ENCODE results near the gene OR52B4. TPM values are rescaled to one million over a fixed set of nuclear protein-coding genes. Genes with fewer than 3 reads are reported as not detected.
A peak's percentile ranks its signal among the peaks of the same experiment; 100 is the strongest.
"Not testable (repeated sequence)": the region's sequence is repeated elsewhere in the genome, so short reads cannot be mapped to it uniquely, and the experiment has no call there.

OR52B4 gene
- not detected in 2 replicates for polyA plus RNA-seq (2013)

DNA sequence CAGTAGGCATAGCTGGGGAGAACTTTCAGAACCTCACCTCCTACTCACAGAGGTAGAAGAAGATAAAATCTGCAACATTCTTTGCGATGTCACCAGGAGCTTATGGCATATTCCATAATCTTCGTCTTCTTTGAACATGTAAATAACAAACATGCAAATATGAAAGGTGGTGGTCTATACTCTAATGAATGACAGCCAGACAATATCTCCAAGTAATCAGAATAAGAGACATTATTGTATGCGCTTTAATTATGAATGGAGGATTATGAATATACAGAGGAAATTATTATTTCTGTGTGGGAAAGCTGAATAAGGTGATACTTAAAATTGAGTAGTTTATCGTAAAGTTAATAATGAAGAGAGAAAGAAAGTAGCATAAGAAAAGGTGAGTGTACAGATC lies at the start of gene OR52B4:
OR52B4 (minus strand) TSS at position 101 of the 400 bp plus-strand sequence; CDS start at position 10, 91 bp downstream.
- Histone ChIP-seq H3K4me1 (ENCODE audit: control insufficient read depth in 1 of 2, insufficient read depth in 2 of 2, low read length in 2 of 2) (no peaks in the 10 kb centered on the region), H3K79me2 (ENCODE audit: control insufficient read depth, insufficient read depth, low read length, poor library complexity) (no peaks in the 10 kb centered on the region), H3K4me2 (ENCODE audit: low read length) (no peak within 1 kb of the TSS), H3K27me3 (ENCODE audit: insufficient read depth, low read length) (no peaks in the 10 kb centered on the region), H3K18ac (ENCODE audit: low read length) (no peak within 1 kb of the TSS), H3K79me1 (ENCODE audit: low read length) (no peaks in the 10 kb centered on the region), H4K91ac (ENCODE audit: low read depth, low read length) (no peak within 1 kb of the TSS), H3K27ac (ENCODE audit: low read depth, low read length) (no peak within 1 kb of the TSS), H3K9ac (ENCODE audit: low read length) (no peak within 1 kb of the TSS), H2AK5ac (ENCODE audit: low read length) (no peak within 1 kb of the TSS), H2BK12ac (ENCODE audit: low read length) (no peak within 1 kb of the TSS), H4K8ac (ENCODE audit: low read depth, low read length) (no peak within 1 kb of the TSS), H4K12ac (ENCODE audit: low read depth, low read length) (no peak within 1 kb of the TSS), H3K23ac (ENCODE audit: low read length) (no peak within 1 kb of the TSS), H2BK120ac (ENCODE audit: insufficient read depth, low read length, poor library complexity) (no peak within 1 kb of the TSS), H3K36me3 (ENCODE audit: control insufficient read depth in 1 of 2, insufficient read depth in 2 of 2, low read length in 2 of 2) (no peaks in the 10 kb centered on the region), H2AFZ (ENCODE audit: insufficient read depth, low read length, poor library complexity) (no peak within 1 kb of the TSS), H3K14ac (ENCODE audit: low read length) (no peak within 1 kb of the TSS), H3K9me3 (ENCODE audit: insufficient read depth, low read depth, low read length) (no peaks in the 10 kb centered on the region), H2BK5ac (ENCODE audit: low read depth, low read length, poor library complexity) (no peak within 1 kb of the TSS), H3K4me3 (ENCODE audit: low read depth, low read length) (no peak within 1 kb of the TSS), H3K4ac (ENCODE audit: low read depth, low read length) (no peak within 1 kb of the TSS)
- WGBS (ENCODE audit: extremely low coverage, insufficient coverage, insufficient read length), result 100% methylated on average over 1 of the region's 4 CpGs
- no peak for DNase-seq

GRCh38 chr11:4416816-4417215 lies 48.6 kb upstream of the OR52B4 start:
- Histone ChIP-seq H4K12ac (ENCODE audit: low read depth, low read length) (no peak overlapping the region), H4K8ac (ENCODE audit: low read depth, low read length) (no peak overlapping the region), H2BK12ac (ENCODE audit: low read length) (no peak overlapping the region), H3K9me3 (ENCODE audit: insufficient read depth, low read depth, low read length) (no peaks in the 10 kb centered on the region), H3K9ac (ENCODE audit: low read length) (no peak overlapping the region), H3K36me3 (ENCODE audit: control insufficient read depth in 1 of 2, insufficient read depth in 2 of 2, low read length in 2 of 2) (no peaks in the 10 kb centered on the region), H3K4me1 (ENCODE audit: control insufficient read depth in 1 of 2, insufficient read depth in 2 of 2, low read length in 2 of 2) (no peaks in the 10 kb centered on the region), H3K18ac (ENCODE audit: low read length) (no peak overlapping the region), H3K79me1 (ENCODE audit: low read length) (no peaks in the 10 kb centered on the region), H3K27me3 (ENCODE audit: insufficient read depth, low read length) (no peaks in the 10 kb centered on the region), H3K4me2 (ENCODE audit: low read length) (no peak overlapping the region), H2AK5ac (ENCODE audit: low read length) (no peak overlapping the region), H2BK120ac (ENCODE audit: insufficient read depth, low read length, poor library complexity) (no peak overlapping the region), H2AFZ (ENCODE audit: insufficient read depth, low read length, poor library complexity) (no peak overlapping the region), H2BK5ac (ENCODE audit: low read depth, low read length, poor library complexity) (no peak overlapping the region), H3K4me3 (ENCODE audit: low read depth, low read length) (no peak overlapping the region), H3K14ac (ENCODE audit: low read length) (no peak overlapping the region), H3K27ac (ENCODE audit: low read depth, low read length) (no peak overlapping the region), H3K4ac (ENCODE audit: low read depth, low read length) (no peak overlapping the region), H3K79me2 (ENCODE audit: control insufficient read depth, insufficient read depth, low read length, poor library complexity) (no peaks in the 10 kb centered on the region), H4K91ac (ENCODE audit: low read depth, low read length) (no peak overlapping the region), H3K23ac (ENCODE audit: low read length) (no peak overlapping the region)
- DNase-seq, result no peak
- WGBS (ENCODE audit: extremely low coverage, insufficient coverage, insufficient read length), result no CpG with 5 or more reads among the region's 1 CpG

GRCh38 chr11:4416306-4416705 lies 48.1 kb upstream of the OR52B4 start:
- no peak overlapping the region for H4K12ac ChIP-seq (ENCODE audit: low read depth, low read length)
- no peak overlapping the region for H3K9ac ChIP-seq (ENCODE audit: low read length)
- H3K79me1 ChIP-seq (ENCODE audit: low read length), result no peaks in the 10 kb centered on the region
- no CpG with 5 or more reads among the region's 1 CpG for WGBS (ENCODE audit: extremely low coverage, insufficient coverage, insufficient read length)
- no peak overlapping the region for H4K8ac ChIP-seq (ENCODE audit: low read depth, low read length)
- no peak overlapping the region for H3K23ac ChIP-seq (ENCODE audit: low read length)
- DNase-seq, result peak in 1 of 2 donors; percentile 4
- H2BK5ac ChIP-seq (ENCODE audit: low read depth, low read length, poor library complexity), result no peak overlapping the region
- no peak overlapping the region for H3K4me3 ChIP-seq (ENCODE audit: low read depth, low read length)
- no peaks in the 10 kb centered on the region for H3K4me1 ChIP-seq (ENCODE audit: control insufficient read depth in 1 of 2, insufficient read depth in 2 of 2, low read length in 2 of 2)
- no peaks in the 10 kb centered on the region for H3K9me3 ChIP-seq (ENCODE audit: insufficient read depth, low read depth, low read length)
- H3K18ac ChIP-seq (ENCODE audit: low read length), result no peak overlapping the region
- no peak overlapping the region for H3K14ac ChIP-seq (ENCODE audit: low read length)
- H2AFZ ChIP-seq (ENCODE audit: insufficient read depth, low read length, poor library complexity), result no peak overlapping the region
- no peaks in the 10 kb centered on the region for H3K79me2 ChIP-seq (ENCODE audit: control insufficient read depth, insufficient read depth, low read length, poor library complexity)
- H3K4ac ChIP-seq (ENCODE audit: low read depth, low read length), result no peak overlapping the region
- no peaks in the 10 kb centered on the region for H3K36me3 ChIP-seq (ENCODE audit: control insufficient read depth in 1 of 2, insufficient read depth in 2 of 2, low read length in 2 of 2)
- no peak overlapping the region for H3K4me2 ChIP-seq (ENCODE audit: low read length)
- no peak overlapping the region for H4K91ac ChIP-seq (ENCODE audit: low read depth, low read length)
- no peaks in the 10 kb centered on the region for H3K27me3 ChIP-seq (ENCODE audit: insufficient read depth, low read length)
- H2BK120ac ChIP-seq (ENCODE audit: insufficient read depth, low read length, poor library complexity), result no peak overlapping the region
- H3K27ac ChIP-seq (ENCODE audit: low read depth, low read length), result no peak overlapping the region
- H2BK12ac ChIP-seq (ENCODE audit: low read length), result no peak overlapping the region
- H2AK5ac ChIP-seq (ENCODE audit: low read length), result no peak overlapping the region

GRCh38 chr11:4406206-4406605 lies 38.0 kb upstream of the OR52B4 start:
- not testable (repeated sequence) for H3K23ac ChIP-seq (ENCODE audit: low read length); H3K4me1 ChIP-seq (ENCODE audit: control insufficient read depth in 1 of 2, insufficient read depth in 2 of 2, low read length in 2 of 2); H3K18ac ChIP-seq (ENCODE audit: low read length); H4K8ac ChIP-seq (ENCODE audit: low read depth, low read length); H2AFZ ChIP-seq (ENCODE audit: insufficient read depth, low read length, poor library complexity); H2BK12ac ChIP-seq (ENCODE audit: low read length); H3K27me3 ChIP-seq (ENCODE audit: insufficient read depth, low read length); H4K91ac ChIP-seq (ENCODE audit: low read depth, low read length); H3K36me3 ChIP-seq (ENCODE audit: control insufficient read depth in 1 of 2, insufficient read depth in 2 of 2, low read length in 2 of 2); H2AK5ac ChIP-seq (ENCODE audit: low read length); H3K4me2 ChIP-seq (ENCODE audit: low read length); H3K4ac ChIP-seq (ENCODE audit: low read depth, low read length); H3K79me2 ChIP-seq (ENCODE audit: control insufficient read depth, insufficient read depth, low read length, poor library complexity); H3K14ac ChIP-seq (ENCODE audit: low read length); H2BK120ac ChIP-seq (ENCODE audit: insufficient read depth, low read length, poor library complexity); H3K4me3 ChIP-seq (ENCODE audit: low read depth, low read length); H4K12ac ChIP-seq (ENCODE audit: low read depth, low read length); H3K79me1 ChIP-seq (ENCODE audit: low read length); H2BK5ac ChIP-seq (ENCODE audit: low read depth, low read length, poor library complexity); H3K9me3 ChIP-seq (ENCODE audit: insufficient read depth, low read depth, low read length); H3K27ac ChIP-seq (ENCODE audit: low read depth, low read length); DNase-seq; H3K9ac ChIP-seq (ENCODE audit: low read length)
- WGBS (ENCODE audit: extremely low coverage, insufficient coverage, insufficient read length), result no CpG with 5 or more reads among the region's 6 CpGs

Data from trophoblast cell (in vitro differentiated cells and primary cell).